NT2/D1 (cell line): Measurements from ENCODE around the gene CCDC57.
"Not testable (repeated sequence)": the region's sequence is repeated elsewhere in the genome, so short reads cannot be mapped to it uniquely, and the experiment has no call there.

ENCODE experiments used
- DNase-seq: peaks from one replicate; pipeline ENCODE4 v3.0.0-alpha.2; 2011; ENCODE audit warnings: low read depth, low spot score
- H3K27me3 ChIP-seq: 2 replicates; pipeline ENCODE4 v1.6.0; 2011; ENCODE audit warnings: mild to moderate bottlenecking; ENCODE audit not compliant: insufficient read length, insufficient read depth
- H3K36me3 ChIP-seq: 2 replicates; pipeline ENCODE4 v1.6.1; 2011; ENCODE audit warnings: mild to moderate bottlenecking, low read length, mixed read lengths; ENCODE audit not compliant: insufficient read depth, insufficient read length
- H3K4me1 ChIP-seq: 2 replicates; pipeline ENCODE4 v1.5.1; 2011; ENCODE audit not compliant: insufficient read depth, insufficient read length
- H3K4me3 ChIP-seq: 2 replicates; pipeline ENCODE4 v1.5.1; 2011; ENCODE audit warnings: low read depth; ENCODE audit not compliant: insufficient read length
- H3K9ac ChIP-seq: 2 replicates; pipeline ENCODE4 v1.6.0; 2011; ENCODE audit warnings: low read depth; ENCODE audit not compliant: insufficient read length
- H3K9me3 ChIP-seq: 2 replicates; pipeline ENCODE4 v1.5.1; 2011; ENCODE audit warnings: mild to moderate bottlenecking, low read length; ENCODE audit not compliant: insufficient read depth
- SUZ12 ChIP-seq: IDR thresholded peaks from 2 replicates; pipeline ENCODE4 v1.6.1; 2011; ENCODE audit not compliant: insufficient read length, insufficient read depth; ENCODE audit errors: extremely low read depth
- YY1 ChIP-seq: IDR thresholded peaks from 2 replicates; pipeline ENCODE4 v1.6.1; 2011; ENCODE audit not compliant: insufficient read length, insufficient read depth
- ZNF274 ChIP-seq: IDR thresholded peaks from 2 replicates; pipeline ENCODE4 v1.6.1; 2011; ENCODE audit warnings: mild to moderate bottlenecking, low read depth, low read length

CCDC57 gene, protein sequence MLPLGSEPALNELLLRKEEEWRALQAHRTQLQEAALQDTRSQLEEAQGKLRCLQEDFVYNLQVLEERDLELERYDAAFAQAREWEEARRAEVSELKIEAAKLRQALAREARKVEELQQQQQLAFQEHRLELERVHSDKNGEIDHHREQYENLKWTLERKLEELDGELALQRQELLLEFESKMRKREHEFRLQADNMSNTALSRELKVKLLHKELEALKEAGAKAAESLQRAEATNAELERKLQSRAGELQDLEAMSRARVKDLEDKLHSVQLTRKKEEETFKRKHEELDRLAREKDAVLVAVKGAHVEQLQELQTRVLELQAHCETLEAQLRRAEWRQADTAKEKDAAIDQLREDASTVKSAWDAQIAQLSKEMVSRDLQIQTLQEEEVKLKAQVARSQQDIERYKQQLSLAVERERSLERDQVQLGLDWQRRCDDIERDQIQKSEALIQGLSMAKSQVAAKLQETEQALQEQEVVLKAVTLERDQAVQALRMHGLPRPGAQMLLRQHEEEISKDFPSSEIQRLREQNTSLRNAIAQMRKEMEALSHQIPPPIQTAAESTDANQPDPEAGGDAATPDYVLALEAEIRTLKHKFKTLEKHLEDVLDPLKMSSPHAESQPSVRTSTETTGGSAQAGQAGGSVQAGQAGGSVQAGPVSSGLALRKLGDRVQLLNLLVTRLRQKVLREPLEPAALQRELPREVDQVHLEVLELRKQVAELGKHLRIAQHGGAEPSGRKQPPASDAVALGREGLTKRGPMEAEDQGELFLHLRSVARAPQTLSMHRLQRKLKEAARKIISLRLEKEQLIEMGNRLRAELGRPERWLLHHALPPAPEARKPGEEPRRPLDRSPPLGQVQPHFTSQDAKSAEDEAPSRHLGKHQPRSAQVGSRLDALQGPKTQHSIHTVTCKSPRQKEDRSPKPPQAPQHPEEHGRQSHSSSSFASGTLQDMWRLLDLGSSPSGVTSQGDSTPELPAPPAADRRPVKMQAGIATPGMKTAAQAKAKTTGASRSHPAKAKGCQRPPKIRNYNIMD

DNA sequence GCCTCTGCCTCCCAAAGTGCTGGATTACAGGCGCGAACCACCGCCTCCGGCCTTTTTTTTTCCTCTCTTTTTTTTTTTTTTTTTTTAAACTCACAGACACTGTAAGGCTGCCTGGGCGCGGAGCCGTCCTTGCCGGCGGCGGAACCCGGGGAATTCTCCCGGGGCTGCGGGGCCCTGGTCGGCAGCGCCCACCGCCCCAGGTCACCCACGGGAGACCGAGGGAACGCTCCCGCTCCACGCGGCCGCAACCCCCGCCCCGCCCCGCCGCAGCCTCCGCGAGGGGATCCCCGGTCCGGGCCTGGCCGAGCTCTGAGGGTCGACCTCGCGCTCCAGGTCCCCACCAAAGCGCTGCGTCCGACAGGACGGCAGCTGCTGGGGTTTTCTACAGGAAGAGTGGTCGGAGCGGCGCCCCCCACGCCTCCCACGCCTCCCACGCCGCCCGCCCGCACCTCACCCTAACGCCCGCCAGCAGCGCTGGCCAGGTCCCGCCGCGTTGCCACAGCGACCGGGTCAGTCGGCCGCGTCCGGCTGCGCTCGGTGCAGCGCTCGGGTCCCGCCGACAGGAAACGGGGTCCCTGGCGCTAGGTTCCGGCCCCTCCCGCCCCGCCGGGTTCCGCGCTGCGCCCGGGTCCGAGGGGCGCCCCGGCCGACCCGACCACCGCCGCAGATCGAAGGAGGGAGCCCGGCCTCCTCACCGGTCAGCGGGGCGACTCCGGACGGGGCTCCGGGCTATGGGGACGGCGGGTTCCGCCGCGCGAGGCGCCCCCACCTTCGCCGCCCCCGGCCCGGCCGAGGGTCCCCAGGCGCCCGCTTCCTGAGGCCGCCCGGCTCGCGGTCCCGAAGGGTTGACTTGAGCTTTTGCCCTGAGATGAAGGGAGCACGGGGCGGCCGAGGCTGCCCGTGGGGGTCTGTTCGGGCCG lies at the start of gene CCDC57:
Gene CCDC57, minus strand, starts transcription at position 512 of the 920 bp plus-strand sequence. CDS start 10,898 bp downstream, outside the sequence.
- Histone ChIP-seq H3K4me1 (peaks cover 10% of the 10 kb centered on the region), H3K9me3 (no peaks in the 10 kb centered on the region), H3K4me3 (peak within 1 kb of the TSS; percentile 76), H3K36me3 (peaks cover 7% of the 10 kb centered on the region), H3K27me3 (peaks cover 14% of the 10 kb centered on the region), H3K9ac (peak within 1 kb of the TSS; percentile 85)
- TF ChIP-seq ZNF274 = no peak
- no peak for TF ChIP-seq YY1
- TF ChIP-seq SUZ12 = no peak
- DNase-seq = no peak

DNA sequence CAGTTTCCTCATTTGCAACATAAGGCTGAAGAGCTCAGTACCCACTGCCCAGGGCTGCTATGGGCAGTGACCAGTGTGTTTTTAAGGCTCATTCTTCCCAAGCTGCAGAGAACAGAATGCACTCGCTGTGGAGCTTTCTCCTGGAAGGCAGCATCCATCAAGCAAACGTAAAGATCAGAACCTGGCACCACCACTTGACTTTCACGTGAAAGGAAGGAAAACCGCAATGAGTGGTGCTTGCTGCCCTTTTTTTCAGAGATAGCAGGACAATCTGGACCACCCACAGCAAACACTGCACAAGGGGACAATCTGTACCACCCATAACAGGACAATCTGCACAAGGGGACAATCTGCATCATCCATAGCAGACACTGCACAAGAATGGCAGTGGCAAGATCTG lies 49.7 kb upstream of the CCDC57 start:
- TF ChIP-seq ZNF274 (no peak), SUZ12 (no peak), YY1 (no peak)
- DNase-seq = no peak
- no peaks in the 10 kb centered on the region for H3K9me3 ChIP-seq
- no peak overlapping the region for H3K4me3 ChIP-seq
- H3K36me3 ChIP-seq = peaks cover 97% of the 10 kb centered on the region
- no peaks in the 10 kb centered on the region for H3K27me3 ChIP-seq
- no peak overlapping the region for H3K9ac ChIP-seq
- H3K4me1 ChIP-seq = peaks cover 2% of the 10 kb centered on the region

DNA sequence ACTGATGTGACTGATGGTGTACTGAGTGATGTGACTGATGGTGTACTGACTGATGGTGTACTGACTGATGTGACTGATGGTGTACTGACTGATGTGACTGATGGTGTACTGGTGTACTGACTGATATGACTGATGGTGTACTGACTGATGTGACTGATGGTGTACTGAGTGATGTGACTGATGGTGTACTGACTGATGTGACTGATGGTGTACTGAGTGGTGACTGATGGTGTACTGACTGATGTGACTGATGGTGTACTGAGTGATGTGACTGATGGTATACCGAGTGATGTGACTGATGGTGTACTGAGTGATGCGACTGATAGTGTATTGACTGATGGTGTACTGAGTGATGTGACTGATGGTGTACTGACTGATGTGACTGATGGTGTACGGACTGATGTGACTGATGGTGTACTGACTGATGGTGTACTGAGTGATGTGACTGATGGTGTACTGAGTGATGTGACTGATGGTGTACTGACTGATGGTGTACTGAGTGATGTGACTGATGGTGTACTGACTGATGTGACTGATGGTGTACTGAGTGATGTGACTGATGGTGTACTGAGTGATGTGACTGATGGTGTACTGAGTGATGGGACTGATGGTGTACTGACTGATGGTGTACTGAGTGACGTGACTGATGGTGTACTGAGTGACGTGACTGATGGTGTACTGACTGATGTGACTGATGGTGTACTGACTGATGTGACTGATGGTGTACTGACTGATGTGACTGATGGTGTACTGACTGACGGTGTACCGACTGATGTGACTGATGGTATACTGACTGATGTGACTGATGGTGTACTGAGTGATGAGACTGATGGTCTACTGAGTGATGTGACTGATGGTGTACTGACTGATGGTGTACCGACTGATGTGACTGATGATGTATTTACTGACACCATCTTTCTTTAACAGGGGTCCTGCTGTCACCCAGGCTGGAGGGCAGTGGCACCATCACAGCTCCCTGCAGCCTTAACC lies 47.6 kb upstream of the CCDC57 start:
- not testable (repeated sequence) for H3K9me3 ChIP-seq, H3K27me3 ChIP-seq, H3K4me3 ChIP-seq, H3K4me1 ChIP-seq, DNase-seq, H3K9ac ChIP-seq
- peaks cover 99% of the 10 kb centered on the region for H3K36me3 ChIP-seq

DNA sequence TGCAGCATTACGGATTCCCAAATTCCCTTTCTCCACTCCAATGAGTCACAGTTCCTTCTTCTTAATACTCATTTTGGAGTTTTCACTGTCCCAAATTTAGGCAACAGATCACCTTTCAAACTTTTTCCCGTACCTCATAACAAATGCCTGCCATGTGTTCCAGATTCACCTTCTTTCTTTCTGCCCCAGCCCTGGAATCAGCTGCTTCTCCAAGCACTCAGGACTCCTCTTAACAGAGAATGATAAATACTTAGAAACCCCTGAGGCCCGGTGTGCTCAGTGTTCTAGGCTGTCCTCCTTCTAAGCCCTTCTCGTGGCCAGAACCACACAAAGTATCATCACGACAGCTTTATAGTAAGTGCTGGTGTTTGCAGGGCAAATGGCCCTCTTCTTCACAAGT lies 45.9 kb upstream of the CCDC57 start:
- Histone ChIP-seq H3K27me3 (no peaks in the 10 kb centered on the region), H3K36me3 (peaks cover 87% of the 10 kb centered on the region)
- no peak for TF ChIP-seq ZNF274
- TF ChIP-seq SUZ12 = no peak
- no peak for TF ChIP-seq YY1

DNA sequence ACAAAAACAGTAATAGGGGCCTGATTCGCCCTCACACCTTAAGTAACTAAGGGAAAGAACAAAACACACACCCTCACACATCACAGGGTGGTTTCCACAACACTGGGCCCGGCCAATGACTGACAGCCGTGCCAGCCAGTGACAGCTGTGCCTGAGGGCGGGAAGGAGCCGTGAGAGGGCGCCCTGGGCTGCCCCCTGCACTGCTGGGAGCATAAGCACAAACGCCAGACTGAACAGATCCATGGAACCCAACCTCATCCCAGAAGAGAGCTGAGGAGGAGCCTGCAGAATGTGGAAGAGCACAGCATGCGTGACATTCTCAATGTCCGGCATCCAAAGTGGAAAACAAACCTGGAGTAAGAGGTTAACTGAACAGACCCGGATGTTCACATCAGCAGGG lies 44.8 kb upstream of the CCDC57 start:
- Histone ChIP-seq H3K9ac (no peak overlapping the region), H3K36me3 (peaks cover 87% of the 10 kb centered on the region), H3K4me1 (peaks cover 6% of the 10 kb centered on the region), H3K9me3 (peaks cover 6% of the 10 kb centered on the region; the same call in 1 of the 2 replicates), H3K27me3 (no peaks in the 10 kb centered on the region), H3K4me3 (no peak overlapping the region)
- no peak for DNase-seq
- TF ChIP-seq SUZ12 = no peak
- TF ChIP-seq ZNF274 = no peak

More for the DNA sequence above, 45.9 kb upstream of the CCDC57 start:
- H3K4me3 ChIP-seq = no peak overlapping the region
- no peak overlapping the region for H3K9ac ChIP-seq
- peaks cover 6% of the 10 kb centered on the region; the same call in 1 of the 2 replicates for H3K9me3 ChIP-seq
- peaks cover 2% of the 10 kb centered on the region for H3K4me1 ChIP-seq
- no peak for DNase-seq
